ENCODE measurements around the gene ATXN7L1.

Gene ATXN7L1

GRCh38 chr7:105814481-105814880, 61.9 kb downstream of the ATXN7L1 start (continued):
- no peak for TF ChIP-seq TCF4 (CRISPR knock-in tag; IDR thresholded peaks at IDR 0.05; ENCODE audit: borderline replicate concordance)
- TF ChIP-seq OSR1 (CRISPR knock-in tag; IDR thresholded peaks at IDR 0.05), result no peak
- TF ChIP-seq TOX (CRISPR knock-in tag; IDR thresholded peaks at IDR 0.05; ENCODE audit: borderline replicate concordance), result no peak

- no peak for ATAC-seq
- no peak for TF ChIP-seq ZNF8 (CRISPR knock-in tag; IDR thresholded peaks at IDR 0.05)
- no peak for TF ChIP-seq ZFP3 (CRISPR knock-in tag; IDR thresholded peaks at IDR 0.05)
- no peak for TF ChIP-seq RARB (CRISPR knock-in tag; IDR thresholded peaks at IDR 0.05)
- TF ChIP-seq ZC3H10 (CRISPR knock-in tag; IDR thresholded peaks at IDR 0.05), result no peak
- no peak for TF ChIP-seq TCF4 (CRISPR knock-in tag; IDR thresholded peaks at IDR 0.05; ENCODE audit: borderline replicate concordance)
- no peak for TF ChIP-seq PPARA (CRISPR knock-in tag; IDR thresholded peaks at IDR 0.05; ENCODE audit: borderline replicate concordance)
- TF ChIP-seq TSHZ2 (CRISPR knock-in tag; IDR thresholded peaks at IDR 0.05), result no peak
- no peak for TF ChIP-seq GLIS3 (CRISPR knock-in tag; IDR thresholded peaks at IDR 0.05)
- no peak for TF ChIP-seq PATZ1 (CRISPR knock-in tag; IDR thresholded peaks at IDR 0.05; ENCODE audit: borderline replicate concordance)
- TF ChIP-seq ISL1 (CRISPR knock-in tag; IDR thresholded peaks at IDR 0.05), result no peak
- TF ChIP-seq CSRNP3 (CRISPR knock-in tag; IDR thresholded peaks at IDR 0.05), result no peak
- no peak for TF ChIP-seq CSDC2 (CRISPR knock-in tag; IDR thresholded peaks at IDR 0.05)
- no peak for TF ChIP-seq OSR1 (CRISPR knock-in tag; IDR thresholded peaks at IDR 0.05)
- TF ChIP-seq ZFP30 (CRISPR knock-in tag; IDR thresholded peaks at IDR 0.05), result no peak
Measured at GRCh38 chr7:105811189-105811847, 65.1 kb downstream of the ATXN7L1 start.

- no peak for ATAC-seq
- TF ChIP-seq TOX (CRISPR knock-in tag; IDR thresholded peaks at IDR 0.05; ENCODE audit: borderline replicate concordance) (no peak), SNAI2 (CRISPR knock-in tag; IDR thresholded peaks at IDR 0.05) (no peak), ESRRG (CRISPR knock-in tag; IDR thresholded peaks at IDR 0.05) (no peak), CSDC2 (CRISPR knock-in tag; IDR thresholded peaks at IDR 0.05) (no peak), BACH2 (CRISPR knock-in tag; IDR thresholded peaks at IDR 0.05; ENCODE audit: borderline replicate concordance) (no peak)
Measured at GRCh38 chr7:105810556-105810955, 65.8 kb downstream of the ATXN7L1 start.

GRCh38 chr7:105808703-105809590, 67.5 kb downstream of the ATXN7L1 start:
- peak; percentile 36 for ATAC-seq
- no peak for TF ChIP-seq SNAI2 (CRISPR knock-in tag; IDR thresholded peaks at IDR 0.05)
- no peak for TF ChIP-seq TCF4 (CRISPR knock-in tag; IDR thresholded peaks at IDR 0.05; ENCODE audit: borderline replicate concordance)
- TF ChIP-seq PPARA (CRISPR knock-in tag; IDR thresholded peaks at IDR 0.05; ENCODE audit: borderline replicate concordance), result no peak
- no peak for TF ChIP-seq ZNF565 (CRISPR knock-in tag; conservative IDR thresholded peaks at IDR 0.05; ENCODE audit: low read depth)
- TF ChIP-seq ARNTL (CRISPR knock-in tag; IDR thresholded peaks at IDR 0.05; ENCODE audit: borderline replicate concordance, low read depth), result no peak
- no peak for TF ChIP-seq ESRRG (CRISPR knock-in tag; IDR thresholded peaks at IDR 0.05)
- TF ChIP-seq GLIS3 (CRISPR knock-in tag; IDR thresholded peaks at IDR 0.05), result no peak
- TF ChIP-seq OSR1 (CRISPR knock-in tag; IDR thresholded peaks at IDR 0.05), result no peak
- TF ChIP-seq PATZ1 (CRISPR knock-in tag; IDR thresholded peaks at IDR 0.05; ENCODE audit: borderline replicate concordance), result no peak
- TF ChIP-seq TOX (CRISPR knock-in tag; IDR thresholded peaks at IDR 0.05; ENCODE audit: borderline replicate concordance), result no peak
- no peak for TF ChIP-seq ZFP3 (CRISPR knock-in tag; IDR thresholded peaks at IDR 0.05)
- no peak for TF ChIP-seq CSRNP3 (CRISPR knock-in tag; IDR thresholded peaks at IDR 0.05)
- TF ChIP-seq CREB5 (CRISPR knock-in tag; IDR thresholded peaks at IDR 0.05; ENCODE audit: low read depth), result no peak
- TF ChIP-seq CSDC2 (CRISPR knock-in tag; IDR thresholded peaks at IDR 0.05), result no peak
- TF ChIP-seq ZNF8 (CRISPR knock-in tag; IDR thresholded peaks at IDR 0.05), result no peak
- TF ChIP-seq ZNF70 (CRISPR knock-in tag; IDR thresholded peaks at IDR 0.05), result no peak
